AG10803 (cell line): ENCODE data around the gene AMMECR1L.
"Not testable (repeated sequence)": the region's sequence is repeated elsewhere in the genome, so short reads cannot be mapped to it uniquely, and the experiment has no call there.

Experiments used
- DNase-seq: peaks from one replicate; pipeline ENCODE4 v3.0.0; 2010; ENCODE audit warnings: low read depth
- H3K4me3 ChIP-seq: 2 replicates; pipeline ENCODE4 v1.5.1; 2011; ENCODE audit warnings: mild to moderate bottlenecking, low read length, control low read depth
- TF ChIP-seq, protein P1 (sequence below): conservative IDR thresholded peaks from 2 replicates; pipeline ENCODE4 v1.5.1; 2011; ENCODE audit warnings: mild to moderate bottlenecking, low read length, control low read depth, inconsistent platforms

Gene AMMECR1L

DNA sequence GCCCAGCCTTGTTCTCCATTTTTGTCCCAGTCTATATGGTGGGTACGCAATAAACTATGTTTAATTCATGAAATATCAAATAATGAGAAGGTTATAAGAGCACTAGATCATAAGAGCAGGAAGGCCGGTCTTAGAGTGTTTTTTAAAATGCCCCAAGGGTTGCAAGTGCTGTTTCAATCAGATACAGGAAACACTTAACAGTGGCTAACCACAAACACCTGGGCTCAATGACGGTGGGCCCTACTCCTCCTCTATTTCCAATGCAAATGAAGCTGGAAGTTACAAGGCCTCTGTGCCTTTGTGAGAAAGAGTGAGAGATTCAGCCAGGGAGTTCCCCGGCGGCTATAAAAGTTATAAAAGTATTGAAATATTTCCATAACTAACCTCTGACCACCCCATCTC lies 55.9 kb downstream of the AMMECR1L start:
- no peak for DNase-seq
- no peak overlapping the region for H3K4me3 ChIP-seq
- TF ChIP-seq, protein P1, sequence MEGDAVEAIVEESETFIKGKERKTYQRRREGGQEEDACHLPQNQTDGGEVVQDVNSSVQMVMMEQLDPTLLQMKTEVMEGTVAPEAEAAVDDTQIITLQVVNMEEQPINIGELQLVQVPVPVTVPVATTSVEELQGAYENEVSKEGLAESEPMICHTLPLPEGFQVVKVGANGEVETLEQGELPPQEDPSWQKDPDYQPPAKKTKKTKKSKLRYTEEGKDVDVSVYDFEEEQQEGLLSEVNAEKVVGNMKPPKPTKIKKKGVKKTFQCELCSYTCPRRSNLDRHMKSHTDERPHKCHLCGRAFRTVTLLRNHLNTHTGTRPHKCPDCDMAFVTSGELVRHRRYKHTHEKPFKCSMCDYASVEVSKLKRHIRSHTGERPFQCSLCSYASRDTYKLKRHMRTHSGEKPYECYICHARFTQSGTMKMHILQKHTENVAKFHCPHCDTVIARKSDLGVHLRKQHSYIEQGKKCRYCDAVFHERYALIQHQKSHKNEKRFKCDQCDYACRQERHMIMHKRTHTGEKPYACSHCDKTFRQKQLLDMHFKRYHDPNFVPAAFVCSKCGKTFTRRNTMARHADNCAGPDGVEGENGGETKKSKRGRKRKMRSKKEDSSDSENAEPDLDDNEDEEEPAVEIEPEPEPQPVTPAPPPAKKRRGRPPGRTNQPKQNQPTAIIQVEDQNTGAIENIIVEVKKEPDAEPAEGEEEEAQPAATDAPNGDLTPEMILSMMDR = no peak

GRCh38 chr2:127826708-127827107 lies 59.0 kb downstream of the AMMECR1L start:
- H3K4me3 ChIP-seq, DNase-seq: not testable (repeated sequence)

DNA sequence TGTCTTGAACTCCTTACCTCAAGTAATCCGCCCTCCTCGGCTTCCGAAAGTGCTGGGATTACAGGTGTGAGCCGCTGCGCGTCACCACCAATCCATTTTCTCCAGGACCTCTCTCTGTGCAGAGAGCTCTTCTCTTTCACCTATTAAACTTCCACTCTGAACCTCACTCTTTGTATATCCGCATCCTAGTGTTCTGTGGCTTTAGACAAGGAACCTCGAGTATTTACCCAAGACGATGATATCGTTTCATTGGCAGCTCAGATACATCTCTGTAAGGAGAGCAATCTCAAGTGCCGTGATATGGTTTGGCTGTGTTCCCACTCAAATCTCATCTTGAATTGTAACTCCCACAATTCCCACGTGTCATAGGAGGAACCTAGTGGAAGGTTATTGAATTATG lies 59.7 kb downstream of the AMMECR1L start:
- TF ChIP-seq, protein P1 = no peak
- DNase-seq = no peak
- no peak overlapping the region for H3K4me3 ChIP-seq

DNA sequence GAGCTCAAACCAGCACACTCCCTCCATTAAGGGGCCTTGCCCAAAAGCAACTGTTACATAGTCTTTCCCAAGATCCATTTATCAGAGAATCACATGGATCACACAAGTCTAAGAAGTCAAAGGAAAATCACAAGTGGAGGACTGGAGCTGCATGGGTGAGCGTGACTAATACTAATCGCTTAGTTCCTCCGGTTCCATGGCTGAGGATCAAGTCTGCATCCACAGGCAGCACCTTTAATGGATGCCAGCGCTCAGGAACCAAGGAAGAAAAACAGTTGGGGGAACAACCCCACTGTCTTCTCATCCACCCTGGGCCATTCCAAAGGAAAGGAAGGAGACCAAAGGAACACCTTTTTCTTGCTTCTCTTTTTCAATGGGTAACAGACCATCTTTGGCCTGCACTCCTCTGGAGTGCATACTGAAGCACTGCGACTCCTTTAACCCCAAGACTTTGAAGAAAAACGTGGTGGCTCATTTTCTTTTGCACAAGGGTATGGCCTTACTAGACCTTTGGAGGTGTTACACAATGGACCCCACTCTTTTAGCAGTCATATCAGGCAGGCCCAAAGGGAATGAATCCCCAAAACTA lies 65.6 kb downstream of the AMMECR1L start:
- H3K4me3 ChIP-seq = no peak overlapping the region
- TF ChIP-seq, protein P1 = no peak
- no peak for DNase-seq

DNA sequence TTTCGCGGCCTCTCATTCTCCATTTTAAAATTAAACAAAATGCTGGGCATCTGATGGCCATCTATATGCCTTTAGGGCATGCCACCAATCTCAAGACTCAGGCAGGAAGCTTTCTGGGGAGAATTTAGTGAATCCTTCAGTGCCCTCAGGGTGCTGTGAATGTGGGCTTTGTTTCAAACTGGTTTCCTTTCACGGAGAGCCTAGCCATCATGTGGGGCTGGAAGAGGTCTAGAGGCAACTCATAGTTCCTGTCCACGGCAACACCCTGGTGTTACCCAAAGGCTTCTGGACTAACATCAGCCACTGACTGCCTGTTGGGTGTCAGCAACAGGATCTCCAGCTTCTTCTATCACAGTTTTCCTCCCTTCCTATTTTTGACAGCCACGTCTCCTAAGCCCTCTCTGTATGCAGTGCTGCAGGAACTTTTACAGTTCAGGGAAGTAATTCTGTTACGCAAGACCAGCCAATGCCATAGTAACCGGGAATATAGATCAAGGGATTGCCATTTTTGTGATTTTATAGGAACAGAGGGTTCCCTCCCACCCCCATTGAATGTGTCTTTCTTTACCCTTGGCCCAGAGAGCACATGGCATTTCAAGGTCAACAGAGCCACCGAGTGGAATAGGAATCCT lies 66.8 kb downstream of the AMMECR1L start:
- DNase-seq = no peak
- H3K4me3 ChIP-seq = no peak overlapping the region

DNA sequence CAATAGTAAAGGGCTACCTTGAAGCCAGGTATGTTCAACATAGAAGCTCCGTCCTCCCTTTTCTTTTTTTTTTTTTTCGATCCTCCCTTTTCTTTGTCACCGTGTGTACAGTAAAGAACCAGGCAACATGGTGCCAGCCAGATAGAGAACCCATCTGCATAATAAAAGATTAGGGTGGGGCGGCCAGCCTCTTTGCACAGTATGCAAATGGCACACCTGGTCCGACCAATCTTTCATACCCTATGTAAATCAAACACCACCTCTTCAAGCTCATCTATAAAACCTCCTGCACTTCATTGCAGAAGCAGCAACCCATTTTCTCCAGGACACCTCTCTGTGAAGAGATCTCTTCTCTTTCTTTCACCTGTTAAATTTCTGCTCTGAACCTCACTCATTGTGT lies 67.5 kb downstream of the AMMECR1L start:
- H3K4me3 ChIP-seq = no peak overlapping the region
- TF ChIP-seq, protein P1 = no peak
- no peak for DNase-seq

More for the DNA sequence above, 66.8 kb downstream of the AMMECR1L start:
- TF ChIP-seq, protein P1 = no peak

DNA sequence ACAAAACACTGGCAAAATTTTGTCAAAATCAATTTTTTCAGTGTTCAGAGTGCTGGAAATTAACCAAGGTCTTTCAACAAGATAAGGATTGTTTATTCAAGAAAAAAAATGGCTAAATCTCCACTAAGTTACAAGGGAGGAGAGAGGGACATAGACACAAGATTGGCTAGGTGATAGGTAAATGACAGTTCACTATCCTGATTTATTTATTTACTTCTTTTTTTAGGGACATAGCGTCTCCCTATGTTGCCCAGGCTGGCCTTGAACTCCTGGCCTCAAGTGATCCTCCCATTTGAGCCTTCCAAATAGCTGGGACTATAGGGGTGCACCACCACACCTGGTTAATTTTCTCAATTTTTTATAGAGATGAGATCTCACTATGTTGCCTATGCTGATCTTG lies 71.1 kb downstream of the AMMECR1L start:
- H3K4me3 ChIP-seq = no peak overlapping the region
- TF ChIP-seq, protein P1 = no peak
- DNase-seq = no peak

- not testable (repeated sequence) for H3K4me3 ChIP-seq, DNase-seq
Measured at GRCh38 chr2:127812441-127812840, 73.3 kb downstream of the AMMECR1L start.
